ENCODE data around the gene BRF1.

The BRF1 gene

DNA sequence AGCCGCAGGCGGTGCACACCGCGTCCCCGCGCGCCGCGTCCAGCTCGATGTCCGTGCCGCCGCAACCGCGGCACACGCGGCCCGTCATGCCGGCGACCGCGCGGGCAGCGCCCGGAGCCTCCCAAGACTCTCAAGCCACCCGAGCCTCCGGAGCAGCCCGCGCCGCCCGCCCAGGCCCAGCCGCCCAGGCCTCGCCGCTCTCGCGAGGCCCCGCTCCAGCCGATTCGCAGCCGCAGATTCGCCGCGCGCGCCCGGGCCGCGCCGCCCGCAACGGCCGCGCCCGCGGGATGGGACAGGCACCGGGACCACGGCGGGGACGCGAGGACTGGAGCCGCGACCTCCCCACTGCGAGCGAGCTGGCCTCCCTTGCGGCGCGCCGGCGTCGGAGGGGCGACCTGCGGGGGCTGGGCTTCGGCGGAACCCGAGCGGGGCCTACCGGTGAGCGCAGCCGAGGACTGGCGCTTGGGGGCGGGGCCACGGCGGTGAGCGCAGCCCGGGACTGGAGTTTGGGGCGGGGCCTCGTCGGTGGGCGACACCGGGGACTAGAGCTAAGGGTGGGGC lies at the start of gene BRF1:
Gene BRF1, minus strand, starts transcription at position 460 of the 561 bp plus-strand sequence. Its CDS starts 372 bp downstream, at position 88.
- Histone ChIP-seq H4K20me1 (ENCODE audit: insufficient read depth, low read length, poor library complexity, severe bottlenecking) (peaks cover 6% of the 10 kb centered on the region), H3K27me3 (ENCODE audit: insufficient read depth, low read length, poor library complexity, severe bottlenecking) (no peaks in the 10 kb centered on the region), H3K9me2 (replicated peaks; ENCODE audit: low read depth, low read length) (no peaks in the 10 kb centered on the region), H2AFZ (ENCODE audit: low read length) (peak within 1 kb of the TSS; percentile 95), H3K4me3 (ENCODE audit: low read length, poor library complexity, severe bottlenecking) (peak within 1 kb of the TSS; percentile 96), H3F3A (ENCODE audit: low read depth) (no peaks in the 10 kb centered on the region), H3K9ac (ENCODE audit: low read depth, low read length, poor library complexity, severe bottlenecking) (peak within 1 kb of the TSS; percentile 92), H3K4me2 (ENCODE audit: low read depth, low read length, poor library complexity, severe bottlenecking) (peak within 1 kb of the TSS; percentile 93), H3K79me2 (ENCODE audit: insufficient read depth, low read length) (peaks cover 47% of the 10 kb centered on the region), H3K4me1 (ENCODE audit: insufficient read depth, low read length, poor library complexity, severe bottlenecking) (peaks cover 19% of the 10 kb centered on the region), H3K36me3 (ENCODE audit: insufficient read depth, low read length) (no peaks in the 10 kb centered on the region), H3K9me3 (ENCODE audit: insufficient read depth, low read depth, low read length) (no peaks in the 10 kb centered on the region)
- TF ChIP-seq EZH2phosphoT487 (IDR thresholded peaks at IDR 0.05; ENCODE audit: borderline replicate concordance) = no peak
- TF ChIP-seq, protein P1, sequence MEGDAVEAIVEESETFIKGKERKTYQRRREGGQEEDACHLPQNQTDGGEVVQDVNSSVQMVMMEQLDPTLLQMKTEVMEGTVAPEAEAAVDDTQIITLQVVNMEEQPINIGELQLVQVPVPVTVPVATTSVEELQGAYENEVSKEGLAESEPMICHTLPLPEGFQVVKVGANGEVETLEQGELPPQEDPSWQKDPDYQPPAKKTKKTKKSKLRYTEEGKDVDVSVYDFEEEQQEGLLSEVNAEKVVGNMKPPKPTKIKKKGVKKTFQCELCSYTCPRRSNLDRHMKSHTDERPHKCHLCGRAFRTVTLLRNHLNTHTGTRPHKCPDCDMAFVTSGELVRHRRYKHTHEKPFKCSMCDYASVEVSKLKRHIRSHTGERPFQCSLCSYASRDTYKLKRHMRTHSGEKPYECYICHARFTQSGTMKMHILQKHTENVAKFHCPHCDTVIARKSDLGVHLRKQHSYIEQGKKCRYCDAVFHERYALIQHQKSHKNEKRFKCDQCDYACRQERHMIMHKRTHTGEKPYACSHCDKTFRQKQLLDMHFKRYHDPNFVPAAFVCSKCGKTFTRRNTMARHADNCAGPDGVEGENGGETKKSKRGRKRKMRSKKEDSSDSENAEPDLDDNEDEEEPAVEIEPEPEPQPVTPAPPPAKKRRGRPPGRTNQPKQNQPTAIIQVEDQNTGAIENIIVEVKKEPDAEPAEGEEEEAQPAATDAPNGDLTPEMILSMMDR (conservative IDR thresholded peaks at IDR 0.05; ENCODE audit: low read length) = no peak

- Histone ChIP-seq H3K4me3 (ENCODE audit: low read length, poor library complexity, severe bottlenecking) (no peak overlapping the region), H3K4me2 (ENCODE audit: low read depth, low read length, poor library complexity, severe bottlenecking) (no peak overlapping the region), H3K9me2 (replicated peaks; ENCODE audit: low read depth, low read length) (no peaks in the 10 kb centered on the region), H3K27me3 (ENCODE audit: insufficient read depth, low read length, poor library complexity, severe bottlenecking) (no peaks in the 10 kb centered on the region), H3K4me1 (ENCODE audit: insufficient read depth, low read length, poor library complexity, severe bottlenecking) (peaks cover 4% of the 10 kb centered on the region), H2AFZ (ENCODE audit: low read length) (no peak overlapping the region), H3F3A (ENCODE audit: low read depth) (no peaks in the 10 kb centered on the region), H3K36me3 (ENCODE audit: insufficient read depth, low read length) (peaks cover 7% of the 10 kb centered on the region; the same call in 1 of the 2 replicates), H4K20me1 (ENCODE audit: insufficient read depth, low read length, poor library complexity, severe bottlenecking) (peaks cover 4% of the 10 kb centered on the region), H3K79me2 (ENCODE audit: insufficient read depth, low read length) (peaks cover 4% of the 10 kb centered on the region; the same call in 1 of the 2 replicates), H3K9me3 (ENCODE audit: insufficient read depth, low read depth, low read length) (no peaks in the 10 kb centered on the region), H3K9ac (ENCODE audit: low read depth, low read length, poor library complexity, severe bottlenecking) (no peak overlapping the region)
- TF ChIP-seq, protein P1 (conservative IDR thresholded peaks at IDR 0.05; ENCODE audit: low read length) = no peak
- no peak for TF ChIP-seq EZH2phosphoT487 (IDR thresholded peaks at IDR 0.05; ENCODE audit: borderline replicate concordance)
These were observed 49.2 kb upstream of the BRF1 start for GRCh38 chr14:105349992-105350391.

DNA sequence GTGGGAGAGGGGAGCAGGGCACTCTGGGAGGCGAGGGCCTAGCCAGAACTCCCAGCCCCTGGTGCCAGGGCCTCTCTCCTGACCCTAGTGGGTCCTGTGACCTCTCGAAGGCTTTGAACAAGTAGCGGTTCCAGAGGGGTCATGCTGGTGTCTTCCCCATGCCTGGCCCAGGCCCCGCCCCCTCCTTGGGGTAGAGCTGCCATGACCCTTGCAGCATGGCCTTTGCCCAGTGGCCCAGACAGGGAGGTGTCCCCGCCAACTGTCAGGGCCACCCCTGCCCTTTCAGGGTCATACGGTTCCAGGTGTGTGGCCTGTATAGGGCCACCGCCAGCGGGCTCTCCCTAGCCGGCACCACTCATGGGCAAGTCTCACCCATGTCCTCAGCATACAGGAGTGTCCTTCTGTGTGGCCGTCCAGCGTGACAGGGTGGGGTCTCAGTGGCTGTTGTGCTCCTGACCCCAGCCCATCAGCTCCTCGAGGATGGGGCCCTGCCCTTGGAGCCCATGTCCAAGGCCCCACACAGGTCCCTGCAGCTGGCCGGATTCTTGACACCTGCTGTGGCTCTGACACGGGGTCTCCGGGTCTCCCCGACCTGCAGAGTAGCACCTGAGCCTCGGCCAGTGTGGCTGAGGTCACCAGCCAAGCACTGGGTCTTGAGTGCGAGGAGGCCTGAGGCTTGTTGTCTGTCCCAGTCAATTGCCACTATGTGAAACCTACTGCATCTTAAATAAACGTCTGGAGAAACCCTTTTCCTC lies 48.3 kb upstream of the BRF1 start:
- H3K79me2 ChIP-seq (ENCODE audit: insufficient read depth, low read length) = peaks cover 4% of the 10 kb centered on the region; the same call in 1 of the 2 replicates
- no peak overlapping the region for H3K4me2 ChIP-seq (ENCODE audit: low read depth, low read length, poor library complexity, severe bottlenecking)
- no peaks in the 10 kb centered on the region for H3F3A ChIP-seq (ENCODE audit: low read depth)
- TF ChIP-seq, protein P1 (conservative IDR thresholded peaks at IDR 0.05; ENCODE audit: low read length) = no peak
- no peak for TF ChIP-seq EZH2phosphoT487 (IDR thresholded peaks at IDR 0.05; ENCODE audit: borderline replicate concordance)
- H3K4me3 ChIP-seq (ENCODE audit: low read length, poor library complexity, severe bottlenecking) = no peak overlapping the region
- no peaks in the 10 kb centered on the region for H3K9me2 ChIP-seq (replicated peaks; ENCODE audit: low read depth, low read length)
- H3K9ac ChIP-seq (ENCODE audit: low read depth, low read length, poor library complexity, severe bottlenecking) = no peak overlapping the region
- peaks cover 4% of the 10 kb centered on the region for H3K4me1 ChIP-seq (ENCODE audit: insufficient read depth, low read length, poor library complexity, severe bottlenecking)
- no peaks in the 10 kb centered on the region for H3K27me3 ChIP-seq (ENCODE audit: insufficient read depth, low read length, poor library complexity, severe bottlenecking)
- no peaks in the 10 kb centered on the region for H3K9me3 ChIP-seq (ENCODE audit: insufficient read depth, low read depth, low read length)
- 0 out of 2 replicates have a peak, but pooled peaks cover 5% of the 10 kb centered on the region for H3K36me3 ChIP-seq (ENCODE audit: insufficient read depth, low read length)
- no peak overlapping the region for H2AFZ ChIP-seq (ENCODE audit: low read length)
- peaks cover 4% of the 10 kb centered on the region for H4K20me1 ChIP-seq (ENCODE audit: insufficient read depth, low read length, poor library complexity, severe bottlenecking)
